Umbilical cord (tissue), 2 donors: ENCODE measurements around the gene TCAIM. TPM values are rescaled to one million over a fixed set of nuclear protein-coding genes. Genes with fewer than 3 reads are reported as not detected.
"Not testable (repeated sequence)": the region's sequence is repeated elsewhere in the genome, so short reads cannot be mapped to it uniquely, and the experiment has no call there.

Experiments used
- DNase-seq: peaks from one replicate; pipeline ENCODE4 v3.0.0-alpha.2; 2015; ENCODE audit warnings: low spot score
- total RNA-seq: library from RNA; depleted of rRNA; stranded (reverse); fragments of >200 nt; gene quantifications from one replicate; pipeline ENCODE4 v1.2.3, GENCODE V29; 2014; ENCODE audit warnings: low replicate concordance; ENCODE audit not compliant: insufficient read depth

The TCAIM gene
- total RNA-seq, 1 donor from 2014 or later: 63.3 TPM

DNA sequence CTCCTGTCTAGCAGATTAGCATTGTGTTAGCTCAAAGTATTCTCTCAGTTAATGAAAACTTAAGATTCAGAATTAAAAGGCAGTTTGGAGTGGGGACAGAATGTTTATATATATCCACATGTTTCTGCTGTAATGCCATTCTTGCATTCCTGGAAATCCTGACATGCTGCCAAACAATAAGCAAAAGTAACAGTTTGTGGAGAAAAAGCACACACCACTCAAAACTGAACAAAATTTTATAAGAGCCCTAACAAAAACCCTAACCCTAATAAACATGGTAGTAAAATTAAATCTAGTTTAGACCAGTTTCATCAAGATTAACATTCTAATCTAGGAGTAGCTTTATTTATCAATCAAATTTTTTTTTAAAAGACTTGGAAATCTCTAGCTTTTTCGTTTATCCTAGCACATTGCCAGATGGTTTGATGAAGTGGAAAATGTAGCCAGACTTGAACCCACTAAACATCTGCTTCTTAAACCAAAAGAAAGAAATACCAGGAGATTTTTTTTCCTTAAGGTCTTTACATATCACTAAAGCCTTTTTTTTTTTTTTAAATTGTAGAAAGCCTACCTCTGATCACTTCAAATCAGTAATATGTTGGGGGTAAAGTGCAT is 3.7 kb downstream of the TCAIM start:
- DNase-seq: peak; percentile 82

DNA sequence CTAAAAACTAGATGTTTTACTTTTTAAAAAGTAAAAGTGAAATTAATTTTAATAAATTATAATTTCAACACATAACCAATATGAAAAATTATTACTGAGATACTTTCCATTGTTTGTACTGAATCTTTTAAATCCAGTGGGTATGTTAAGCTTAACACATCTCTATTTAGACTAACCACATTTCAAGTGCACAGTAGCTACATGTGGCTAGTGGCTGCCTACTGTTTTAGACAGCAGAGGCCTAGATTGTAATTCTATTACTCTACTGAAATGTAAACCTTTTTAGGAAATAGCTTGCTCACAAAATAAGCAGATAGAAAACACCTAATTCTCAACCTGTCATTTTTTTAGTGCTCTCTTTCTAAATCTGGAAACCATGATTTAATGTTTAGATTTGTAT is 4.9 kb downstream of the TCAIM start:
- no peak for DNase-seq

DNA sequence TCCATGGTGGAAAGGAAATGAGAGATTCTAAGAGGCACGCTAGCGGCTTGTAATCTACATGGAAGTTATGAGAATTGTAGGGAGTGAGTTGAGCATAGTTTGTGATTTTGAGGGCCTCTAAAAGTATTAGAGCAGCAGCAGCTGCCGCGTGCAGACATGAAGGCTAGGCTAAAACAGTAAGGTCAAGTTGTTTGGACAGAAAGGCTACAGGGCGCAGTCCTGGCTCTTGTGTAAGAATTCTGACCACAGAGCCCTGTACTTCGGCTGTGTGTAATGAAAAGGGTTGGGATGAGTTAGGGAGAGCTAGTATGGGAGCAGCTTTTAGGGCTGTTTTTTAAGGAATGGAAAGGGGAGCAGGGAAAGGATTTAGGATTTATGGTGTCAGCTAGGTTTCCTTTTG is 8.0 kb downstream of the TCAIM start:
- DNase-seq: not testable (repeated sequence)

DNA sequence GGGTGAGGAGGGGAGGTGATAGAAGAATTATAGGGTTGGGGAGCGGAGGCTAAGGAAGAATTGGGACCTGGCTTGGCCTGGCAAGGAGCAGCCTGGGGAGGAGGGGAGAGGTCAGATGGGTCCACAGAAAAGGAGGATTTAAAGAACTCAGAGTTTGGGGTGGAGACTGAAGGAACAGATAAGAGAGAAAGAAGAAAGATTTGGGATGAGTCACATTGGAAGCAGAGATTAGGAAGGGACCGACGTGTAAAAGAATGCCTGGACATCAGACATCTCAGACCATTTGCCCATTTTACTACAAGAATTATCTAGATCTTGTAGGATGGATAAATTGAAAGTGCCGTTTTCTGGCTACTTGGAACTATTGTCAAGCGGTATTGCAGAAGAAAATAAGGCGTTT is 10.4 kb downstream of the TCAIM start:
- DNase-seq: peak; percentile 53

DNA sequence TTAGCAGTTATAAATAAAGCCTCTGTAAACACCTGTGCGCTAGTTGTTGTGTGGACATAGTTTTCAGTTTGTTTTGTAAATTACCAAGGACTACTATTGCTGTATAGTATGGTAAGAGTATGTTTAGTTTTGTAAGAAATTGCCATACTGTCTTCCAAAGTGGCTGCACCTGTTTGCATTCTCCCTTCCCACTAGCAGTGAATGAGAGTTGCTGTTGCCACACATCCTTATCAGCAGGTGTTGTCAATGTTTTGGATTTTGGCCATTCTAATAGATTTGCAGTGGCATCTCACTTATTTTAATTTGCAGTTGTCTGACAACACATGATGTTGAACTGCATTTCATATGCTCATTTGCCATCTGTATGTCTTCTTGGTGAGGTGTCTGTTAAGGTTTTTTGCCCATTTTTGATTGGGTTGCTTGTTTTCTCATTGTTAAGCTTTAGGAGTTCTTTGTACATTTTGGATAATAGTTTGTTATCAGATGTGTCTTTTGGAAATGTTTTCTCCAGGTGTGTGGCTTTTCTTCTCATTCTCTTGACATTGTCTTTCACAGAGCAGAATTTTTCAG is 14.9 kb downstream of the TCAIM start:
- no peak for DNase-seq

DNA sequence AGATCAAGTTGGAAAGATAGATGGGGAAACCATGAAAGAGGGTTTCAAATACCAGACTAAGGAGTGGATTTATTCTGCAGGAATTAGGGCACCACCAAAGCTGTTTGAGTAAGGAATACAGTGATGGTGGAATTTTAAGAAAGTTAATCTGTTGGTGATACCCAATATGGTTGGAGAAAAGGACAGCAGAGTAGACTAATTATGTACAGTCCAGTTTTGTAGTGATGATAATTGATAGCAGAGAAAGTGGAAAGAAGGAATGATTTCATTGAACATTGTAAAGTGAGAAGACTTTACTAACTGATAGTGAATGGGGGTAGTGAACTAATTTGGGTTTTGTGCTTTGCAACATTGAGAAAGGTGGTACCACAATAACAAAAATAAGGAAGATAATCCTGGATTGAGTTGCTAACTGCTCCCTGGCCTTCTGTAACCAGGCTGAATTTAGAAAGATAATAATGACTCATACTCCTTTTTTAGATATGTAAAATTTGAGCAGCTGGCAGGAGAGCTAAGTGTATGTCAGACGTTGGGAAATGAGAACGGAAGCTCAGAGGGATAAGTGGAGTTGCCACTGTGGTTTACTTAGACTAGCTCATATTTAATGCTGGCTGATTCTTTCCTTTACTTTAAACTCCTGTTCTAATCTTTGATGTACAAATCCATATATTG is 16.9 kb downstream of the TCAIM start:
- DNase-seq: peak; percentile 88

DNA sequence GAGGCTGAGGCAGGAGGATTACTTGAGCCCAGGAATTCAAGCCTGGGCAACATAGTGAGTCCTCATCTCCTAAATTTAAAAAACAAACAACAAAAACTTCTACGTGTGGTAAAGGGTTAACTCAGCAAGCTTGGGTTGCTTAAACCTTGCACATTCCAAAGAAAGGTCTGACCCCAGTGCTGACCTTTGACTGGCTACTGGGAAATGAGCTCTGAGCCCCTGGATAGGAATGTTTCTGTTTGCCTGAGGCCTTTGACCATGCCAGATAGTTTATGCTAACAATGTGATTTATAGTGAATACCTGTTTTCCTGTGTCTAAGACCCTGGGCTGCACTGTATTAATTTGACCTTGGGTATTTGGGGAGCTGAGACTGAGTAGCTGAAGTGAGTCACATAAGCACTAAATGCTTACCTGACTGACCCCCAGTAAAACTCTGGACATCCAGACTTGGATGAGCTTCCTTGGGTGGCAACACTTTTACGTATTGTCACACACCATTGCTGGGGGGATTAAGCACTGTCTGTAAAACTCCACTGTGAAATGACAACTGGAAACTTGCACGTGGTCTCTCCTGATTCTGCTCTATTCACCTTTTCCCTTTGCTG is 20.7 kb downstream of the TCAIM start:
- DNase-seq: no peak

DNA sequence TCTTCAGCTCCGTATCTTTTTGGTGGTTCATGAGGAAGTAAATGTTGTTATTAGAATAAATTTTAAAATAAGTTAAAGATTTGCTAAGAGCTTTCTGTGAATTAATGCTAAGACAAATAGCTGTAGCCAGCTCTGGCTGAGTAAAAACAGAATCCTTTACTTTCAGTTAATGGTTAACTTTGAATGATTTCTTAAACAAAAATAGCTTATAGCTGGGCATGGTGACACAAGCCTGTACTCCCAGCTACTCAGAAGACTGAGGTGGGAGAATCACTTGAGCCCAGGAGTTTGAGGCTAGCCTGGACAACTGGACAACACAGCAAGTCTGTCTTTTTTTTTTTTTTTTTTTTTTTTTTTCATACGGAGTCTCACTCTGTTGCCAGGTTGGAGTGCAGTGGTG is 25.0 kb downstream of the TCAIM start:
- no peak for DNase-seq

DNA sequence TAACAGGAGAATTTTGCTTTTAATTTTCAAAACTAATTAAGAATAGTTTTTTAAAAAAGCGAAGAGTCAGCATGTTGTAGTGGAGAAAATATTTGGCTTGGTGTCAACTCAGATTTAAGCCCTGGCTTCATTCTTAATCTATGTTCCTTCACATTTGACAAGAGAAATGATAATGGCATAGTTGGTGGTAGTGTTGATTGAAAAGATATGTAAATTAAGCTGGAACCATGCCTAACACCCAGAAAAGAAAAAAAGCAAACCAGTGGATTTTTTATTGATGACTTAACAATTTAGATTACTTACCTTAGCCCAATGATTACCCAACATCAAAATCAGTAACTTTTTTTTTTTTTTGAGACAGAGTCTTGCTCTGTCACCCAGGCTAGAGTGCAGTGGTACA is 27.4 kb downstream of the TCAIM start:
- DNase-seq: no peak

DNA sequence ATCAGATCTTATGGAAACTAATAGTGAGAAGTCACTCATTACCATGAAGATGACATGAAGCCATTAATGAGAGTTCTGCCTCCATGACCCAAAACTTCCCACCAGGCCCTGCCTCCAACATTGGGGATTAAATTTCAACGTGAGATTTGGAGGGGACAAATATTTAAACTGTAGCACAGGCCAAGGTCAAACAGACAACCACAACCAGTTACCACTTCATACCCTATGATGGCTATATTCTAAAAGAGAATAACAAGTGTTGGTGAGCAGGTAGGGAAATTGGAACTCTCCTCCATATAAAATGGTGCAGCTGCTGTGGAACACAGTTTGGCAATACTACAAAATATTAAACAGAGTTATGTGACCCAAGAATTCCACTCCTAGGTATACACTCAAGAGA is 36.9 kb downstream of the TCAIM start:
- no peak for DNase-seq

DNA sequence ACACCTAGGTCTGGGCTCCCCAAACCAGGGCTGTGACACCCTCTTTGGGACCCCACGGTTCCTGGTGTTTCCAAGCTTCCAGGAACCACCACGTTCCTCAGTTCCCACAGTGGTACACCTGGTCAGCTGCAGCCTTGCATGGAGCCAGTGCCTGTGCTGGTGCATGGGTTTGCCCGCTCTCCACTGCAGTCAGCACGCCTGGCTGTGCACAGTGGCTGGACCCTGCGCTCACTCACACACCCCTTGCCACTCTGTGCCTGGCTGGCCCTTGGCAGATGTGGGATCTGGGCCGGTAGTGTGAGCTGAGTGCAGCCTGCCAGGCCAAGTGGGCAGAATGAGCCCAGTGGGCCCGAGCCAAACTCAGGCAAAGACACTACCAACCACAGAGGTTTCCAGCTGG is 48.8 kb downstream of the TCAIM start:
- no peak for DNase-seq

DNA sequence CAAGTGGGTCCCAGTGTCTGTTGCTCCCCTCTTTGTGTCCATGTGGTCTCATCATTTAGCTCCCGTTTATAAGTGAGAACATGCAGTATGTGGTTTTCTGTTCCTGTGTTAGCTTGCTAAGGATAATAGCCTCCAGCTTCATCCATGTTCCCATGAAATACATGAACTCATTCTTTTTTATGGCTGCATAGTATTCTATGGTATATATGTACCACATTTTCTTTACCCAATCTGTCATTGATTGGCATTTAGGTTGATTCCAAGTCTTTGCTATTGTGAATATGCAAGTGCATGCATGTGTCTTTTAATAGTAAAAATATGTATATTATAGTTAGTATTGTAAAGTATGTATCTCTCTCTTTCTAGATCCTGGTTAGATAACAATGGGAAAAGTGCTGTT is 53.9 kb downstream of the TCAIM start:
- DNase-seq: no peak

DNA sequence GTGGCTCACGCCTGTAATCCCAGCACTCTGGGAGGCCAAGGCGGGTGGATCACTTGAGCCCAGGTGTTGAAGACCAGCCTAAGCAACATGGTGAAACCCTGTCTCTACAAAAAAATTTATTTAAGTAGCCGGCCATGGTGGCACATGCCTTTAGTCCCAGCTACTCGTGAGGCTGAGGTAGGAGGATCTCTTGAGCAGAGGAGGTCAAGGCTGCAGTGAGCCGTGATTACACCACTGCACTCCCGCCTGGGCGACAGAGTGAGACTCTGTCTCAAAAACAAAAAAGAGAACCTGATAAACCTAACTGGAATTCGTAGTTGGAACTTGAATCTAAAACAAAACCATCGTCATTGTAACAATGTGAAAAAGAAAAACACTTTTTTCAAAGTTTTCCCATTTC is 57.1 kb downstream of the TCAIM start:
- DNase-seq: no peak

DNA sequence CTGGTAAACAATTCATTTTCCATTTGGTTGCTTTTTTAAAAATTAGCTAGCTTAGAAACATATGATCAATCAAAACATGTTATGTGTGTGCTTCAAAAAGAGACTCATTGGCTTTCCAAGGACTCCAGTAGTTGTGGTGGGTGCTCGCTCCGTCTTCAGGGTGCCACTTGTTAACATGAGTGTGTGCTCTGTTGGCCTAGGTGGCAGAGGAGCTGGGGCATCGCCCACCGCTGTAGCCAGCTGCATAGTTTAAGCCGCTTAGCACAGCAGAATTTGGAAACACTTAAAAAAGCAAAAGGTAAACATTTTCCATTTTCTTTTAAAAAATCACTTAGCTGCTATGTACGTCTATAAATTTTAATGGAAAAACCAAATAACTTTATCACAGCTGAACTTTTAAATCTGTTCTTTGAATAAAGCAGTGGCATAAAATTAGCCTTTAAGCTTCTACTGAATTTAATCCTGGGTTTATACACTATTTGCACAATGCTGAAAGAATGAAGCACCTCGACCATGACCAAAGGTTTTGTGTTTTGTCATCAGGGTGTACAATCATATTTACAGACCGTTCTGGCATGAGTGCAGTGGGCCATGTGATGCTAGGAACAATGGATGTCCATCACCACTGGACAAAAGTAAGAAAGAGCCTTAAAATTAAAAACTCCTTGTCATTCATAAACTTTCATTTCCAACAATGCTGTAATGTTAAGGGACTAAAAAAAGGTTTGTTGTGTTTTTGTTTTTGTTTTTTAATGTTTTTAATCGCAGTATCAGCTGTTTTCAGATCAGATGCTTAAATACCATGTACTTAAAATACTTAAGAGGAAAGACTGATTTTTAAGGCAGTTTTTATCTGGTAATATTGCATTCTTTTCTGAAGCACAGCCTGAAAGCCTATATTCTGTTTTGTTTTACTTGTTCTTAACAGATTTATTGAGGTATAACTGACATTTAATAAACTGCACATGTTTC is 57.9 kb downstream of the TCAIM start:
- DNase-seq: no peak

DNA sequence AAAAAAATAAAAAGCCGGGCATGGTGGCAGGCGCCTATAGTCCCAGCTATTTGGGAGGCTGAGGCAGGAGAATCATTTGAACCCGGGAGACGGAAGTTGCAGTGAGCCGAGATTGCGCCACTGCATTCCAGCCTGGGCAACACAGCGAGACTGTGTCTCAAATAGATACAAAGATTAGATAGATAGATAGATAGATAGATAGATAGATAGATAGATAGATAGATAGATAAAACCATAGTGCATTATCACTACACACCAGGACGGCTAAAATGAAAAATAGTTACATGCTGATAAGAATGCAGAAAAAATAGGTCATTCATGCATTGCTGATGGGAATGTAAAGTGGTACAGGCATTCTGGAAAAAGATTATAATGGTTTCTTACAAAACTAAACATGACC is 59.7 kb downstream of the TCAIM start:
- DNase-seq: not testable (repeated sequence)

DNA sequence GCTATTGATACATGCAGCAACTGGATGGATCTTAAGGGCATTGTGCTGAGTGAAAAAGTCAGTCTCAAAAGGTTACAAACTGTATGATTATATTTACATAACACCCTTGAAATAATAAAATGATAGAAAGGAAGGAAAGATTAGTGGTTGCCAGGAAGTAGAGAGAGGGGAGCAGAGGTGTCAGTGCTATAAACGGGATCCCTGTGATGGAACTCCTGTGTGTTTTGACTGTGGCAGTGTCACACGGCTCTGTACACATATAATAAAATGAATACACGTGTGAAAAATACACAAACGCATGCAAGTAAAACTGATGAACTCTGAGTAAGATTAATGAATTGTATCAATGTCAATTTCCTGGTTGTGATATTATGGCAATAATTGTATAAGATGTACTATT is 60.3 kb downstream of the TCAIM start:
- no peak for DNase-seq

DNA sequence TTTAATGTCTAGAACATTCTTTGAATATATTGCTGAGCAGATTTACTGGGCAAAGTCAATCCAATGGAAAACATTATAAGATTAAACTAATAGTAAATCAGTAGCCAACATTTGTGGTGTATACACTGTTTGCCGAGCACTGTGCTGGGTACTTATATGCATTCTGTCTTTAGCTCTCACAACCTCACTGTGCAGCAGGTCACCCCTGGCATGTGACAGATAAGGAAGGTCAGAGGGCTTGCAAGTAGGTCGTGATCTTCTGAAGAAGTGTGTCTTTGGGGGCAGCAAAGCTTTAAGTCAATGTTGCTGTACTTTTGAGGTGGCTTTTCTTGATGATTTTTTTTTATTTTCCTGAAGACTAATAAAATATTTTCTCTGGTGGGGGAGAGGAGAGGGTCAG is 62.2 kb downstream of the TCAIM start:
- no peak for DNase-seq

DNA sequence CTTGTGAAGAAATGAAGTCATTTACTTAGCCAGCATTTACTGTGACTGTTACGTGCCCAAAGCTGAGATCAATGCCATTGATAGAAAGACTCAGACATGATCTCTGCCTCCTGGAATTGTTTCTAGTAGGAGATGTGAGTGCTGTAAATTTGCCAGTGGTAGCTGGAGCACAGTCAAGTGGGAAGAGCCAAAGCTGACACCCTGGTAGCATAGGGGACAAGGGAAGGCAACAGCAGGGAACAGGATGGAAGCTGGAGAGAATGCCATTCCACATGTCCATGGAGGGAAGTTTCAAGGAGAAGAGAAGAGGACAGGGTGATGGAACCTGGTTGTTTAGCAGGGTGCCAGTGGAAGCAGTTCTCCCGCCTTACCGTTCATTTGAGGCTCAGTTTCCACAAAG is 64.0 kb downstream of the TCAIM start:
- no peak for DNase-seq

DNA sequence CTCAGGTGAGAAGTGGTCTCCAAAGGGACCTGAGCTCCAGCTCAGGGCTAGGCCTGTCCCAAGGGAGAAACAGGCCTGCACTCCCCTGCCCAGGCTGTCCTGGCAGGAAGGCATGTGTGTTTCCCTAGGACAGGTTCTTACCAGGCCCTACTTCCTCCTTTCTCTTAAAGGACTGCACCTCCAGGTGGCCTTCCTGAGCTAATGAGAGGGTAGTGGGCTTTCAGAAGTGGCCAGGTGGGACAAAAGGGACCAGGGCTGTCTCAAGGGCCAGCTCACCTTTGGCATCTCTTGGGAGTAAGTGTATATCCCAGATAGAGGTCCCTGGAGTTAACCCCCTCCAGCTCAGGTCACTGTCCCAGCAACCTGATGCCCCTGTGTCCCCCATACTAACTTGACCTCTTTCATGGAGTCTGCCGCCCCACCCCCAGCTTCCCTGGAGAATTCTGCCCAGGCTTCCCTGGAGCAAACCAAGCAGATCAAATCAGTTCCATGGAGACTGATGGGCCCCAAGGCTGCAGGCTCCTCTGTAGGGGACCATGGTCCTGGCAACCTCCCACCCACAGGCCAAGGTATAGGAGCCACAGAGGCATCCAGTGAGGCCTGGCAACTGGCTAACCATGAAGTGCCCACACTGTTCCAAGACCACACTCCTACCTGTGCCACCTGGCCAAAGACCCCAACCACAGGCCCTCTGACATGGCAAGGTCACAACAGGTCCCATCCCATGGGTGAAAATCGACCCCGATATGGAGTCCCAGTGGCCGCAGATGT is 71.3 kb downstream of the TCAIM start:
- DNase-seq: no peak

DNA sequence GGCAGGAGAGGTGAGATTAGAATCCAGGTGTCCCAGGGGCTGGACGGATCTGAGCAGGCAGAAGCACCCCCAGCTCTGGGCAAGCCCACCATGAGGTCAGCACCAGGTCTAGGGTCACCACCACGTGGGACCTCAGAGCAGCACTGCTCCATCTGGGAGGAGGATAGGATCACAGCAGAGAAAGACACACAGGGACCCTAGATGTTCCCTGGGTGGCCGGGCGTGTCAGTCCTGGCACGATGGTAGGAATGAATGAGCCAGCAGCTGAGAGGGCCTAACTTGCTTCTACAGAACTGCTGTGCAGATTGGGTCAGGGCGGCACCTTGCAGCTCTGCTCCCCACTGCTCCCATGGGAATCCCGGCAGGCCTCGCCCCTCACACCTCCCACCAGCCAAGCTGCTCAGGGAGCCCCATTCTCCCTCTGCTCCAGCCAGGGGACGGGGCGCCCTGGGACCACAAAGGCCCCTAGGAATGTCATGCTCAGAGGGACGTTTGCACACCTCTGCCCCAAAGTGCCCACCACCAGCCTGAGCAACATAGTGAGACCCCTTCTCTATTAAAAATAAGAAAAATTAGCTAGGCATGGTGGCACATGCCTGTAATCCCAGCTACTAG is 72.6 kb downstream of the TCAIM start:
- DNase-seq: no peak

DNA sequence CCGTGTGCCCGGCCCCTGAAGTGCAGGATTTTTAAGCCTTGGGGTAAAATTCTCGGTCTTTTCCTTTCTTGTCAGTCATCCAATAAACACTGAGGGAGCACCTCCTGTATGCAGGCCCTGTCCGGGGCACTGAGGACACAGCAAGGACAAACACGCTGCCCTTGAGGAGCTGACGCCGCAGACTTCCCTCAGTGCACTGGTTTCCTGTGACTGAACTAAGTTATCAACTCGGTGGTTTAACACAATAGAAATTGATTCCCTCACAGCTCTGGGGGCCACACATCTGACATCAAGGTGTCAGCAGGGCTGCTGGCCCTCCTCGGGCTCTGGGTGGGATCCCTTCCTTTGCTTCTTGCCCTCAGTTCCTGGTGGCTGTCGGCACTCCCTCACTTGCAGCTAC is 73.8 kb downstream of the TCAIM start:
- DNase-seq: no peak
